BLaER1 treated with 17β-estradiol and CSF1 and Interleukin-3, amounts not matched to agents 10 nM and 100 nM (cell line): ENCODE results near the gene SMIM41.

Experiments used
- H3K27ac ChIP-seq, 11 experiments: shearing (Covaris generic); formaldehyde crosslinking; 2 replicates each; pipeline ENCODE4 v1.8.1; 2022
- H3K27me3 ChIP-seq, 11 experiments: shearing (Covaris generic); formaldehyde crosslinking; 2 replicates each; pipeline ENCODE4 v1.8.1; 2022
- H3K36me3 ChIP-seq, 11 experiments: shearing (Covaris generic); formaldehyde crosslinking; 2 replicates each; pipeline ENCODE4 v1.8.1; 2022
- H3K4me1 ChIP-seq, 10 experiments: shearing (Covaris generic); formaldehyde crosslinking; 2 replicates each; pipeline ENCODE4 v1.8.1; 2022
- H3K4me2 ChIP-seq, 11 experiments: shearing (Covaris generic); formaldehyde crosslinking; 2 replicates each; pipeline ENCODE4 v1.8.1; 2022
- H3K4me3 ChIP-seq, 10 experiments: shearing (Covaris generic); formaldehyde crosslinking; 2 replicates each; pipeline ENCODE4 v1.8.1; 2022
- H3K9ac ChIP-seq, 11 experiments: shearing (Covaris generic); formaldehyde crosslinking; 2 replicates each; pipeline ENCODE4 v1.8.1; 2022
- H3K9me3 ChIP-seq, 11 experiments: shearing (Covaris generic); formaldehyde crosslinking; replicated peaks in 1 of 11; 2 replicates each; pipeline ENCODE4 v1.8.1; 2022
- H4K20me1 ChIP-seq, 11 experiments: shearing (Covaris generic); formaldehyde crosslinking; 2 replicates each; pipeline ENCODE4 v1.8.1; 2022
- Cebpa-rat ChIP-seq, 11 experiments: shearing (Covaris generic); IDR thresholded peaks; 2 replicates each; pipeline ENCODE4 v1.8.1; 2022

The SMIM41 gene

GRCh38 chr12:52119398-52120254 is 40.1 kb downstream of the SMIM41 start:
- Histone ChIP-seq H3K27me3 (no peaks in the 10 kb centered on the region), H3K4me2 (peak overlapping the region; percentile 67 to 95 (median 81)), H4K20me1 (no peaks in the 10 kb centered on the region; a peak in 1 of 22 replicates), H3K9ac (peak overlapping the region in 5 of 11 experiments; percentile 1 to 50 (median 31); a peak in 7 of 22 replicates), H3K36me3 (no peaks in the 10 kb centered on the region), H3K9me3 (peaks cover 0 to 5% (median under 1%) of the 10 kb centered on the region in 11 experiments; a peak in 6 of 22 replicates), H3K4me3 (peak overlapping the region in 1 of 10 experiments; percentile 19; a peak in 1 of 20 replicates), H3K4me1 (peaks cover 54 to 76% (median 72%) of the 10 kb centered on the region in 10 experiments), H3K27ac (peak overlapping the region in 9 of 11 experiments; percentile 51 to 73 (median 67); a peak in 17 of 22 replicates)
- no peak for TF ChIP-seq Cebpa-rat (IDR thresholded peaks at IDR 0.05)

DNA sequence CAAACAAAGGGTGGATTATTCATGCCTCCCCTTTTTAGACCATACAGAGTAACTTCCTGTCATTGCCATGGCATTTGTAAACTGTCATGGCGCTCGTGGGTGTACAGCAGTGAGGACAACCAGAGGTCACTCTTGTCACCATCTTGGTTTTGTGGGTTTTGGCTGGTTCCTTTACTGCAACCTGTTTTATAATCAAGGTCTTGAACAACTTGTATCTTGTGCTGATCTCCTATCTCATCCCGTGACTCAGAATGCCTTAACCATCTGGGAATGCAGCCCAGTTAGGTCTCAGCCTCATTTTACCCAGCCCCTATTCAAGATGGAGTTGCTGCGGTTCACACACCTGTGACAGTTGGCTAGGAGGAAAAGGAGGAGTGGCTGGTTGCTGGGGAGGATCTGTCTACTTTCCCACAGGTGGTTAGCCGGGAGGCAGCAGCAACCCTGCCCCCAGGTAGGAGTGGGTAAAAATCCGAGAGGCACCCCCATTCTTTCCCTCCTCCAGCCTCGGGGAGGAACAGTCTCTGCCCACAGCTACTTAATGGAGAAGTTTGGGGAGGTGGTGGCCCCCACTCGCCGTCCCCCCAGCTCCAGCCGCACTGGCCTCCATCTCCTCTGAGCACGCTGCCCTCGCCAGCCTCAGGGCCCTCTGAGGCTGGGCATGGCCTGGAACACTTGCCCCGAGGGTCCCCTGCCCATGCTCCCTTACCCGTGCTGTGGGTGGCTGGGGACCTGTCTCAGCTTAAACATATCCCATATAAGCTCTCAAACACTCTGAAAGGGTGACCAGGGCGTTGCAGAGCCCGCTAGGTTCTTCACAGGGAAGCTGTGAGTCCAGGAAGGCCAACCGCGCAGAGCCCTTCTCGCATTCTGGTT is 41.7 kb downstream of the SMIM41 start:
- Histone ChIP-seq H3K9ac (no peak overlapping the region), H3K9me3 (no peaks in the 10 kb centered on the region), H3K36me3 (no peaks in the 10 kb centered on the region), H3K4me3 (no peak overlapping the region), H3K27me3 (no peaks in the 10 kb centered on the region), H4K20me1 (no peaks in the 10 kb centered on the region; a peak in 1 of 22 replicates), H3K4me2 (peak overlapping the region; percentile 39 to 95 (median 80); a peak in 21 of 22 replicates), H3K4me1 (peaks cover 56 to 91% (median 86%) of the 10 kb centered on the region in 10 experiments), H3K27ac (peak overlapping the region in 2 of 11 experiments; percentile 22 to 33; a peak in 1 of 22 replicates)
- no peak for TF ChIP-seq Cebpa-rat (IDR thresholded peaks at IDR 0.05)

DNA sequence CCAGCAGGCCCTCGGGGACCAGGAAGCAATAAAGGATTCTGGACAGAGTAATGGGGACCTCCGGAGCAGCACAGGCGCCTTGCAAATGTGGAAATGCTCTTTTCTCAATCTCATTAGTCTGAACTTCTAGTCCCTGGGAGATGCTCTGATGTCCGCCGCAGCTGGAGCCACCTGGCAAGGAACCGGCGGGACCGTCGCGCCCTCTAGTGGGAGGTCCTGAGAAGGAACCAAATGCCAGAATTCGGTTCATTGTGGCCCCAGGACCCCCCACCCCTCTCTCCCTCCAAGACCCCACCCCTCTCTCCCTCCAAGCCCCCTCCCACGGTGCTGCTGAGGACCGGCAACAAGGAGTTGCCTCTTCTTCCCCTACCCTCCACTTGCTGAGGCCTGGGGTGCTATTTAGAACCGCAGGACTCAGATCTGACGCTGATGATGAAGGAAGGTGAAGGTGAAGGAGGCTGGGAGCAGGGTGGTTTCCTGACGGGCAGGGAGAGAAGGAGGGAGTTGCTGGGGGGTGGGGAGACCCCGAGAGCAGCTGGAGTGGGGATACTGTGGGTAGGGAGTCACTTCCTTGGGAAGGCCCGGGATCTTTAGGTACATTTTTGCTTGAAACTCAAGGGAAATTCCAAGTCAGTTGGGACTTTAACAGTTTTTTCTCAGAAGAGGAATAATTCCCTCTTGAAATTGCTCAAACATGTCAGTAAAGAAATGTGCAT is 42.5 kb downstream of the SMIM41 start:
- peaks cover 60 to 97% (median 94%) of the 10 kb centered on the region in 10 experiments for H3K4me1 ChIP-seq
- no peaks in the 10 kb centered on the region for H3K27me3 ChIP-seq
- peak overlapping the region; percentile 39 to 95 (median 79); a peak in 20 of 22 replicates for H3K4me2 ChIP-seq

DNA sequence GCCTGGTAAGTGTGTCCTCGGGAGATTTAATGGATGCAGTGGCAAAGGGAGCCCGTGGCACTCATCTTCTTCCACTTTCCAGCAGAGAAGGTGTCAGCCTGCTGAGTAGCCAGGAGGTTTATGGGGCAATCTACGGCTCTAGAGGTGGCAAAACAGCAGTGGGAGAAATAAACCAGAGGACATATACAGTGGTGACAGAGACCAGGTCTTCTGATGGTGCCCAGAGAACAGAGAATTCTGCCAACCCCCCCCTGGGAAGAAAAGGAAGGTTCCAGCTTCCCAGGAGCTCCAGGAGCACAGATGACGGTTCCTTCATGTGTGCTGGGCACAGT is 43.0 kb downstream of the SMIM41 start:
- peaks cover 65 to 99% (median 97%) of the 10 kb centered on the region in 10 experiments for H3K4me1 ChIP-seq
- no peaks in the 10 kb centered on the region for H3K36me3 ChIP-seq
- H3K4me3 ChIP-seq = no peak overlapping the region
- no peak overlapping the region for H3K27ac ChIP-seq
- 0 out of 22 replicates have a peak overlapping the region, but pooled peaks of 1 of the 11 experiments have one; percentile 10 for H3K9ac ChIP-seq
- no peak for TF ChIP-seq Cebpa-rat (IDR thresholded peaks at IDR 0.05)
- peak overlapping the region in 8 of 11 experiments; percentile 3 to 85 (median 32); a peak in 8 of 22 replicates for H3K4me2 ChIP-seq
- H3K27me3 ChIP-seq = no peaks in the 10 kb centered on the region
- H3K9me3 ChIP-seq = no peaks in the 10 kb centered on the region
- H4K20me1 ChIP-seq = no peaks in the 10 kb centered on the region; a peak in 1 of 22 replicates

More for the DNA sequence above, 42.5 kb downstream of the SMIM41 start:
- H3K36me3 ChIP-seq = no peaks in the 10 kb centered on the region
- H3K9ac ChIP-seq = 0 out of 22 replicates have a peak overlapping the region, but pooled peaks of 2 of the 11 experiments have one; percentile 10 to 12
- no peaks in the 10 kb centered on the region for H3K9me3 ChIP-seq
- TF ChIP-seq Cebpa-rat (IDR thresholded peaks at IDR 0.05) = no peak
- H3K4me3 ChIP-seq = no peak overlapping the region
- no peaks in the 10 kb centered on the region; a peak in 1 of 22 replicates for H4K20me1 ChIP-seq
- H3K27ac ChIP-seq = 0 out of 22 replicates have a peak overlapping the region, but pooled peaks of 2 of the 11 experiments have one; percentile 22 to 33

GRCh38 chr12:52122904-52123303 is 43.4 kb downstream of the SMIM41 start:
- no peaks in the 10 kb centered on the region for H3K9me3 ChIP-seq
- no peaks in the 10 kb centered on the region for H3K36me3 ChIP-seq
- TF ChIP-seq Cebpa-rat (IDR thresholded peaks at IDR 0.05) = no peak
- H3K27me3 ChIP-seq = no peaks in the 10 kb centered on the region
- no peak overlapping the region for H3K9ac ChIP-seq
- H4K20me1 ChIP-seq = no peaks in the 10 kb centered on the region; a peak in 1 of 22 replicates
- H3K4me3 ChIP-seq = no peak overlapping the region
- H3K4me1 ChIP-seq = peaks cover 68 to 99% (median 97%) of the 10 kb centered on the region in 10 experiments
- H3K4me2 ChIP-seq = peak overlapping the region in 6 of 11 experiments; percentile 3 to 87 (median 84); a peak in 9 of 22 replicates
- H3K27ac ChIP-seq = no peak overlapping the region

- H3K27ac ChIP-seq = peak overlapping the region in 7 of 11 experiments; percentile 17 to 60 (median 43); a peak in 11 of 22 replicates
- peaks cover 66 to 99% (median 97%) of the 10 kb centered on the region in 10 experiments for H3K4me1 ChIP-seq
- TF ChIP-seq Cebpa-rat (IDR thresholded peaks at IDR 0.05) = no peak
- peak overlapping the region; percentile 51 to 88 (median 79) for H3K4me2 ChIP-seq
- H3K9ac ChIP-seq = peak overlapping the region in 2 of 11 experiments; percentile 9 to 48; a peak in 2 of 22 replicates
- H3K4me3 ChIP-seq = no peak overlapping the region
- H3K27me3 ChIP-seq = no peaks in the 10 kb centered on the region
- H3K9me3 ChIP-seq = no peaks in the 10 kb centered on the region
- H3K36me3 ChIP-seq = no peaks in the 10 kb centered on the region
- no peaks in the 10 kb centered on the region for H4K20me1 ChIP-seq
Measured at GRCh38 chr12:52123487-52124186, 44.1 kb downstream of the SMIM41 start.

DNA sequence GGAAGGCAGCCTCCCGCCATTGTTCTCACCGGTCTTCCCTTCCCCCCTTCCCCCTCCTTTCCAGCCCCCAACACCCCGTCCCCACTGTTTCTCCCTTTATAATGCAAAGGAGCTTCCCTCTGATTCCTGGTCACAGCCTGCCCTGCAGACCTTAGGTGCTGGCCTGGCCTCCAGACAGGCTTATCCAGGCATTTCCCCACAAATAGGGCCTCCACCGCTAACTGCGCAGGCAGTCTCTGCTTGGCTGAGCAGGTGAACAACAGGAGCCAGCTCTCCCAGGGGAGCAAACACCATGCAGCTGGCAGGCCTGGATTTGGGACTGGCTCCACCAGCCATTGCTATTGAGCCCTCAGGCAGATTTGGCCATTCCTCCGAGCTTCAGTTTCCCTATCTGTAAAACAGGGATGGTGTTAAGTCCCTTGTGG is 46.0 kb downstream of the SMIM41 start:
- peak overlapping the region in 4 of 11 experiments; percentile 28 to 75 (median 62); a peak in 5 of 22 replicates for H3K27ac ChIP-seq
- H3K4me3 ChIP-seq = no peak overlapping the region
- H3K4me2 ChIP-seq = peak overlapping the region in 10 of 11 experiments; percentile 1 to 88 (median 74); a peak in 19 of 22 replicates

More for the DNA sequence above, 46.0 kb downstream of the SMIM41 start:
- peak overlapping the region in 1 of 11 experiments; percentile 19; a peak in 2 of 22 replicates for H3K9ac ChIP-seq
- no peaks in the 10 kb centered on the region for H3K27me3 ChIP-seq
- no peaks in the 10 kb centered on the region for H3K36me3 ChIP-seq
- peaks cover 48 to 94% (median 86%) of the 10 kb centered on the region in 10 experiments for H3K4me1 ChIP-seq
- TF ChIP-seq Cebpa-rat (IDR thresholded peaks at IDR 0.05) = no peak
- no peaks in the 10 kb centered on the region for H3K9me3 ChIP-seq
- H4K20me1 ChIP-seq = no peaks in the 10 kb centered on the region
